Fibroblast of pulmonary artery (primary cell): ENCODE measurements around the gene NDUFA8.

Source experiments
- DNase-seq: peaks from one replicate; pipeline ENCODE4 v3.0.0-alpha.2; 2010; ENCODE audit warnings: low read depth
- H3K4me3 ChIP-seq: replicated peaks from 2 replicates; pipeline ENCODE4 v1.5.1; 2011; ENCODE audit warnings: low read depth, mild to moderate bottlenecking, control low read depth, low read length, moderate library complexity
- CTCF ChIP-seq: IDR thresholded peaks from 2 replicates; pipeline ENCODE4 v1.5.1; 2011; ENCODE audit warnings: mild to moderate bottlenecking, control low read depth, low read length, inconsistent platforms; ENCODE audit errors: missing control alignments

The NDUFA8 gene

GRCh38 chr9:122140368-122141193 lies 19.0 kb downstream of the NDUFA8 start:
- no peak for DNase-seq
- H3K4me3 ChIP-seq = no peak overlapping the region
- TF ChIP-seq CTCF = no peak

GRCh38 chr9:122138560-122139268 lies 20.9 kb downstream of the NDUFA8 start:
- no peak for TF ChIP-seq CTCF
- DNase-seq = no peak
- no peak overlapping the region for H3K4me3 ChIP-seq

DNA sequence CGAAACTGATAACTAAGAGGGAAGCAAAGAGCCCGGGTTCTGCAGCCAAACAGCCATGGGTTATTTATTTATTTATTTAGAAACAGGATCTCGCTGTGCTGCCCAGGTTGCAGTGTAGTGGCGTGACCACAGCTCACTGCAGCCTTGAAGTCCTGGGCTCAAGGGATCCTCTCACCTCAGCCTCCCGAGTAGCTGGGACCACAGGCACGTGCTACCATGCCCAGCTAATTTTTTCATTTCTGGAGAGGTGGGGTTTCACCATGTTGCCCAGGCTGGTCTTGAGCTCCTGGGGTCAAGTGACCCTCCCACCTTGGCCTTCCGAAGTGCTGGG lies 24.1 kb downstream of the NDUFA8 start:
- no peak for TF ChIP-seq CTCF
- H3K4me3 ChIP-seq = no peak overlapping the region
- no peak for DNase-seq

- H3K4me3 ChIP-seq = no peak overlapping the region
- peak; percentile 33 for DNase-seq
- no peak for TF ChIP-seq CTCF
These were observed 24.6 kb downstream of the NDUFA8 start for GRCh38 chr9:122134822-122135528.

- no peak overlapping the region for H3K4me3 ChIP-seq
- DNase-seq = no peak
- TF ChIP-seq CTCF = no peak
These were observed 25.5 kb downstream of the NDUFA8 start for GRCh38 chr9:122133984-122134535.

DNA sequence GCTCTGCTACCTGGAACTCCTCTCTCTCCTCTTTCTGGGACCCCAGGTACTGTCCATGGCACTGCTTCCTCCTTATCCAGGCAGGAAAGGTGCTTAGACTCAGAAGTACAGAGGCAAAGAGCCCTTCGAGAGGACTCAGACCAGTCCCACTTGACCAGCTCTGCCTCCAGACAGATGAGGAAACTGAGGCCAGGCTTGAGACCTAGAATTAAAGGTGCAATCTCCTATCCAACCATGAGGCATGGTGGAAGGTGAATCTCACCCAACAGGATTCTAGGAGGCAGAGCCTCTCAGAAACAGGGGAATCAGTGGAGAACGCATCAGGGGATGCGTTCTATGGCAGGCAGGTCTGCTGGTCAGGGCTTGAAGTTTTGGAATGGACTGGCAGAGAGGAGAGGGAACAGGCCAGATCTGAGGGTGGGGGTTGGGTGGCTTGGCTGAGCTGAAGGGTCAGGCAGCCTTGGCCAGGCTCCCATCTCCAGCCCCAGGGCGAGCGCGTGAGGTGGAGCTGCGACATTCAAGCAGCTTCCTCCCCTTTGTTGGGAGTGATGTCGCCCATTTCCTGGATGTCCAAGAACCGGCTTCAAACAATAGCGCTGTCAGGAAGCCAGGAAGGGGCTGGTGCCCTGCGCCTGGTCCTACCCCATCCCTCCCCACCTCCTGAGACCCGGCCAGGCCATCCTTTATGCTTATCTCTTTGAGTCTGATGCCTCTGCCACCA lies 26.2 kb downstream of the NDUFA8 start:
- no peak overlapping the region for H3K4me3 ChIP-seq
- peak; percentile 45 for DNase-seq
- TF ChIP-seq CTCF = no peak
